ENCODE results near the gene ATP6V1C2. TPM values are rescaled to one million over a fixed set of nuclear protein-coding genes. Genes with fewer than 3 reads are reported as not detected.

The ATP6V1C2 gene
- polyA plus RNA-seq, 2 of the 4 experiments (the other 2 are of a cell fraction): 0.08 to 0.14 TPM

GRCh38 chr2:10792001-10792634, 70.7 kb downstream of the ATP6V1C2 start:
- no peak for TF ChIP-seq ELK1 (IDR thresholded peaks at IDR 0.05; ENCODE audit: low read depth, low read length)
- TF ChIP-seq ESRRA (IDR thresholded peaks at IDR 0.05; ENCODE audit: borderline replicate concordance, low read length): no peak
- no peak for TF ChIP-seq CHD4 (IDR thresholded peaks at IDR 0.05; ENCODE audit: borderline replicate concordance)
- CTCF ChIA-PET: interaction anchor here (0.8 to 2.6 kb wide), 9 partner anchors 9 to 655 kb away, joined by 3 to 14 read pairs (median 5); no protein-coding TSS in a partner anchor
- FAIRE-seq (no peak), DNase-seq (ENCODE audit: low read depth in 1 of 2, low spot score in 1 of 2) (no peak), ATAC-seq (no peak)
- no peak overlapping the region for H3K27ac ChIP-seq
- 90% methylated on average over 2 of the region's 2 CpGs for WGBS (ENCODE audit: missing lambda C conversion rate)
- POLR2A ChIA-PET: interaction anchor here (0.5 kb wide), 1 partner anchor 9 kb away, joined by 3 read pairs; no protein-coding TSS in a partner anchor
- H3K4me1 ChIP-seq: no peaks in the 10 kb centered on the region
- H3K9me3 ChIP-seq: no peaks in the 10 kb centered on the region
- no peak overlapping the region for H3K4me2 ChIP-seq
- H3K4me3 ChIP-seq: no peak overlapping the region

- DNase-seq (ENCODE audit: low read depth in 1 of 2, low spot score in 1 of 2) (peak in 1 of 2 experiments; percentile 27), ATAC-seq (peak; percentile 22 to 84; a peak in 3 of 6 replicates), FAIRE-seq (no peak)
- no peak overlapping the region for H3K4me2 ChIP-seq
- no peaks in the 10 kb centered on the region for H3K4me1 ChIP-seq
- TF ChIP-seq FOSL2 (IDR thresholded peaks at IDR 0.05) (no peak), FOSL2 (CRISPR knock-in tag; IDR thresholded peaks at IDR 0.05) (no peak), RNF2 (IDR thresholded peaks at IDR 0.05; ENCODE audit: borderline replicate concordance, low read depth) (no peak), PHF8 (IDR thresholded peaks at IDR 0.05; ENCODE audit: borderline replicate concordance, low read depth) (no peak), CEBPB (IDR thresholded peaks at IDR 0.05) (no peak), MAZ (IDR thresholded peaks at IDR 0.05; ENCODE audit: borderline replicate concordance, low read depth, low read length) (no peak), KDM5A (IDR thresholded peaks at IDR 0.05) (no peak), CTCF (IDR thresholded peaks at IDR 0.05) (0 out of 3 replicates have a peak, but pooled peaks have one; percentile 7), RAD21 (conservative IDR thresholded peaks at IDR 0.05 in 1 of 2, IDR thresholded peaks at IDR 0.05 in 1 of 2) (0 out of 5 replicates have a peak, but pooled peaks of 1 of the 2 experiments have one; percentile 2), CHD4 (IDR thresholded peaks at IDR 0.05; ENCODE audit: borderline replicate concordance) (no peak)
- H3K27ac ChIP-seq: no peak overlapping the region
- H3K9me3 ChIP-seq: no peaks in the 10 kb centered on the region
- ChIA-PET CTCF (interaction anchor here (1.0 to 2.6 kb wide), 6 partner anchors 8 to 331 kb away, joined by 3 to 14 read pairs (median 4); no protein-coding TSS in a partner anchor), POLR2A (no interaction called here)
- no peak overlapping the region for H3K4me3 ChIP-seq
- 89% methylated on average over 17 of the region's 17 CpGs for WGBS (ENCODE audit: missing lambda C conversion rate)
Measured at GRCh38 chr2:10792660-10793400, 71.4 kb downstream of the ATP6V1C2 start.

GRCh38 chr2:10793816-10794215, 72.4 kb downstream of the ATP6V1C2 start:
- WGBS (ENCODE audit: missing lambda C conversion rate): 71% methylated on average over 1 of the region's 1 CpG
- no peak for DNase-seq (ENCODE audit: low read depth in 1 of 2, low spot score in 1 of 2)
- no peak overlapping the region for H3K27ac ChIP-seq
- no peak overlapping the region for H3K4me2 ChIP-seq
- H3K4me3 ChIP-seq: no peak overlapping the region
- no peak for TF ChIP-seq EP300 (IDR thresholded peaks at IDR 0.05)
- no peaks in the 10 kb centered on the region for H3K4me1 ChIP-seq
- no peak for FAIRE-seq
- ChIA-PET POLR2A (no interaction called here), CTCF (interaction anchor here (1.0 to 2.0 kb wide), 3 partner anchors 8 to 22 kb away, joined by 3 to 4 read pairs (median 3); no protein-coding TSS in a partner anchor)
- H3K9me3 ChIP-seq: no peaks in the 10 kb centered on the region
- ATAC-seq: no peak

- CTCF ChIA-PET: interaction anchor here (0.9 kb wide), 1 partner anchor 338 kb away, joined by 4 read pairs; a partner anchor contains a TSS
- Histone ChIP-seq H3K4me1 (no peaks in the 10 kb centered on the region), H3K27ac (no peak overlapping the region), H3K9me3 (no peaks in the 10 kb centered on the region), H3K4me2 (no peak overlapping the region), H3K4me3 (no peak overlapping the region)
- WGBS (ENCODE audit: missing lambda C conversion rate): 93% methylated on average over 5 of the region's 5 CpGs
- ATAC-seq (no peak), FAIRE-seq (no peak), DNase-seq (ENCODE audit: low read depth in 1 of 2, low spot score in 1 of 2) (no peak)
- POLR2A ChIA-PET: no interaction called here
- no peak for TF ChIP-seq CEBPB (IDR thresholded peaks at IDR 0.05)
- no peak for TF ChIP-seq TFCP2L1 (CRISPR knock-in tag; IDR thresholded peaks at IDR 0.05)
- no peak for TF ChIP-seq PHF8 (IDR thresholded peaks at IDR 0.05; ENCODE audit: borderline replicate concordance, low read depth)
- TF ChIP-seq MAX (IDR thresholded peaks at IDR 0.05): no peak
- TF ChIP-seq CTCF (IDR thresholded peaks at IDR 0.05): no peak
- no peak for TF ChIP-seq ZNF302 (CRISPR knock-in tag; IDR thresholded peaks at IDR 0.05)
- no peak for TF ChIP-seq FOXS1 (CRISPR knock-in tag; IDR thresholded peaks at IDR 0.05)
- no peak for TF ChIP-seq PBX3 (IDR thresholded peaks at IDR 0.05)
- TF ChIP-seq RARB (CRISPR knock-in tag; IDR thresholded peaks at IDR 0.05): no peak
- no peak for TF ChIP-seq BHLHE40 (IDR thresholded peaks at IDR 0.05; ENCODE audit: low read depth, low read length)
Measured at GRCh38 chr2:10794876-10795275, 73.4 kb downstream of the ATP6V1C2 start.
